SH-SY5Y (cell line): Measurements from ENCODE around the gene COL8A2.

Experiments
- GATA2 ChIP-seq: IDR thresholded peaks from 2 replicates; pipeline ENCODE4 v1.6.1; 2011; ENCODE audit warnings: mild to moderate bottlenecking, low read depth, low read length
- GATA3 ChIP-seq: IDR thresholded peaks from 2 replicates; pipeline ENCODE4 v1.6.1; 2011; ENCODE audit warnings: low read depth, mild to moderate bottlenecking, low read length, moderate library complexity

GRCh38 chr1:36159614-36160387 lies 34.8 kb upstream of the COL8A2 start:
- no peak for TF ChIP-seq GATA2
- no peak for TF ChIP-seq GATA3
